KMS-11 (cell line): ENCODE measurements around the gene G0S2.

ENCODE experiments used
- H2AFZ ChIP-seq: fragments of 200-600 bp; sonication (generic); 2 replicates; pipeline ENCODE4 v1.6.1; 2016; ENCODE audit warnings: antibody characterized with exemption, mixed run types, low read depth
- H3K27ac ChIP-seq: fragments of 200-600 bp; sonication (generic); 2 replicates; pipeline ENCODE4 v1.6.1; 2016; ENCODE audit warnings: mild to moderate bottlenecking, mixed run types
- H3K27me3 ChIP-seq: fragments of 200-600 bp; sonication (generic); 2 replicates; pipeline ENCODE4 v1.6.1; 2017; ENCODE audit warnings: mild to moderate bottlenecking, low read depth, mixed run types, moderate library complexity; ENCODE audit not compliant: insufficient read depth
- H3K36me3 ChIP-seq: fragments of 200-600 bp; sonication (generic); 2 replicates; pipeline ENCODE4 v1.6.1; 2017; ENCODE audit warnings: mild to moderate bottlenecking, mixed run types; ENCODE audit not compliant: insufficient read depth
- H3K4me1 ChIP-seq: fragments of 200-600 bp; sonication (generic); 2 replicates; pipeline ENCODE4 v1.6.1; 2016; ENCODE audit warnings: mild to moderate bottlenecking, low read depth, mixed run types; ENCODE audit not compliant: poor library complexity, severe bottlenecking
- H3K4me2 ChIP-seq: fragments of 200-600 bp; sonication (generic); 2 replicates; pipeline ENCODE4 v1.7.0; 2016; ENCODE audit warnings: mild to moderate bottlenecking, mixed run types
- H3K4me3 ChIP-seq: fragments of 200-600 bp; sonication (generic); IDR thresholded peaks from 2 replicates; pipeline ENCODE4 v1.6.1; 2017; ENCODE audit warnings: low read depth, low read length, mixed read lengths; ENCODE audit not compliant: insufficient read depth
- H3K79me2 ChIP-seq: fragments of 200-600 bp; sonication (generic); 2 replicates; pipeline ENCODE4 v1.6.1; 2016; ENCODE audit warnings: low read depth, mixed run types; ENCODE audit not compliant: insufficient read depth
- H3K9ac ChIP-seq: fragments of 200-600 bp; sonication (generic); 2 replicates; pipeline ENCODE4 v1.6.1; 2016; ENCODE audit warnings: mild to moderate bottlenecking, mixed run types
- H4K20me1 ChIP-seq: fragments of 200-600 bp; sonication (generic); 2 replicates; pipeline ENCODE4 v1.6.1; 2016; ENCODE audit warnings: mild to moderate bottlenecking, mixed run types; ENCODE audit not compliant: insufficient read depth
- CTCF ChIP-seq: fragments of 200-600 bp; sonication (generic); conservative IDR thresholded peaks from 2 replicates; pipeline ENCODE4 v1.6.1; 2017; ENCODE audit warnings: low read depth, mild to moderate bottlenecking, antibody characterized with exemption, low read length, moderate library complexity, mixed read lengths

Gene G0S2

GRCh38 chr1:209704584-209704983, 29.4 kb downstream of the G0S2 start, which contains the start of gene HSD11B1:
Gene HSD11B1, plus strand, starts transcription at chr1:209704846. Its CDS starts 97 bp downstream, at chr1:209704943.
- no peaks in the 10 kb centered on the region for H3K27me3 ChIP-seq
- H4K20me1 ChIP-seq = no peaks in the 10 kb centered on the region
- no peaks in the 10 kb centered on the region for H3K36me3 ChIP-seq
- H3K4me1 ChIP-seq = peaks cover 8% of the 10 kb centered on the region
- H2AFZ ChIP-seq = no peak within 1 kb of the TSS
- no peak for TF ChIP-seq CTCF
- H3K79me2 ChIP-seq = no peaks in the 10 kb centered on the region
- H3K9ac ChIP-seq = no peak within 1 kb of the TSS
- no peak within 1 kb of the TSS for H3K4me2 ChIP-seq
- no peak within 1 kb of the TSS for H3K27ac ChIP-seq
- H3K4me3 ChIP-seq = no peak within 1 kb of the TSS

GRCh38 chr1:209705033-209705598, 29.9 kb downstream of the G0S2 start:
- H4K20me1 ChIP-seq = no peaks in the 10 kb centered on the region
- H3K27ac ChIP-seq = no peak overlapping the region
- H2AFZ ChIP-seq = no peak overlapping the region
- H3K9ac ChIP-seq = no peak overlapping the region
- peaks cover 8% of the 10 kb centered on the region for H3K4me1 ChIP-seq
- no peaks in the 10 kb centered on the region for H3K27me3 ChIP-seq
- no peak overlapping the region for H3K4me2 ChIP-seq
- TF ChIP-seq CTCF = no peak
- no peaks in the 10 kb centered on the region for H3K36me3 ChIP-seq
- H3K4me3 ChIP-seq = no peak overlapping the region
- no peaks in the 10 kb centered on the region for H3K79me2 ChIP-seq

- H2AFZ ChIP-seq = no peak overlapping the region
- no peak overlapping the region for H3K4me3 ChIP-seq
- H3K36me3 ChIP-seq = no peaks in the 10 kb centered on the region
- no peak overlapping the region for H3K27ac ChIP-seq
- no peak overlapping the region for H3K9ac ChIP-seq
- H3K4me2 ChIP-seq = no peak overlapping the region
- H3K27me3 ChIP-seq = no peaks in the 10 kb centered on the region
- no peaks in the 10 kb centered on the region for H3K79me2 ChIP-seq
- H4K20me1 ChIP-seq = no peaks in the 10 kb centered on the region
- H3K4me1 ChIP-seq = peaks cover 8% of the 10 kb centered on the region
- TF ChIP-seq CTCF = no peak
Measured at GRCh38 chr1:209706622-209707021, 31.4 kb downstream of the G0S2 start.

GRCh38 chr1:209707308-209707707, 32.1 kb downstream of the G0S2 start:
- H3K4me3 ChIP-seq = no peak overlapping the region
- TF ChIP-seq CTCF = no peak
- H3K79me2 ChIP-seq = no peaks in the 10 kb centered on the region
- H3K4me2 ChIP-seq = no peak overlapping the region
- H4K20me1 ChIP-seq = no peaks in the 10 kb centered on the region
- H3K9ac ChIP-seq = no peak overlapping the region
- peaks cover 8% of the 10 kb centered on the region for H3K4me1 ChIP-seq
- no peak overlapping the region for H3K27ac ChIP-seq
- H3K36me3 ChIP-seq = no peaks in the 10 kb centered on the region
- H2AFZ ChIP-seq = no peak overlapping the region
- no peaks in the 10 kb centered on the region for H3K27me3 ChIP-seq
